GM12874 (cell line): Measurements from ENCODE around the gene SIRT3.
A peak's percentile ranks its signal among the peaks of the same experiment; 100 is the strongest.

ENCODE experiments used
- TF ChIP-seq, protein P1 (sequence below): IDR thresholded peaks from 2 replicates; pipeline ENCODE4 v1.5.1; 2011; ENCODE audit warnings: low read depth, mild to moderate bottlenecking, control low read depth, low read length, moderate library complexity; ENCODE audit not compliant: insufficient read depth

The SIRT3 gene

DNA sequence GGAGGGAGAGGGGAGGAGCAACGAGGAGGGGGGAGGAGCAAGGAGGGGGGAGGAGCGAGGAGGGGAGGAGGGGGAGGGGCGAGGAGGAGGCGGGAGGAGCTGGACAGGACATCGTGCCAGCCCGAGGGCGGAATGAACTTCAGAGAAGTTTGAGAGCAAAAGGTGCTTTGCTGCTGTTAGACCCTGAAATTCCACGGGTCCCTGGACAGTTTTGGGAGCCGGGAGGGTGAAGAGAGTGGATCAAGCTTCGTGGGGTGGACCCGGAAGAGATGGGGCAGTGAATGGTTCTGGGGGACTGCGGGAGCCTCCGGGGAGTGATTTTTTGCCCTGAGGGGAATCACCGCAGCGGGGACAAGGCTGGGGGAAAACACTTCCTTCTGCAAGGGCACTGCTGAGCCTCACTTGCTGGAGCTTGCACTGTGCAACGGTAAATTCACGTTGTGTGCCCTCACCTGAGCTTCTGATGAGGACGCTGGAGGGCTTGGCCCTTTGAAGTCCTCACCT lies 31.4 kb upstream of the SIRT3 start:
- TF ChIP-seq, protein P1, sequence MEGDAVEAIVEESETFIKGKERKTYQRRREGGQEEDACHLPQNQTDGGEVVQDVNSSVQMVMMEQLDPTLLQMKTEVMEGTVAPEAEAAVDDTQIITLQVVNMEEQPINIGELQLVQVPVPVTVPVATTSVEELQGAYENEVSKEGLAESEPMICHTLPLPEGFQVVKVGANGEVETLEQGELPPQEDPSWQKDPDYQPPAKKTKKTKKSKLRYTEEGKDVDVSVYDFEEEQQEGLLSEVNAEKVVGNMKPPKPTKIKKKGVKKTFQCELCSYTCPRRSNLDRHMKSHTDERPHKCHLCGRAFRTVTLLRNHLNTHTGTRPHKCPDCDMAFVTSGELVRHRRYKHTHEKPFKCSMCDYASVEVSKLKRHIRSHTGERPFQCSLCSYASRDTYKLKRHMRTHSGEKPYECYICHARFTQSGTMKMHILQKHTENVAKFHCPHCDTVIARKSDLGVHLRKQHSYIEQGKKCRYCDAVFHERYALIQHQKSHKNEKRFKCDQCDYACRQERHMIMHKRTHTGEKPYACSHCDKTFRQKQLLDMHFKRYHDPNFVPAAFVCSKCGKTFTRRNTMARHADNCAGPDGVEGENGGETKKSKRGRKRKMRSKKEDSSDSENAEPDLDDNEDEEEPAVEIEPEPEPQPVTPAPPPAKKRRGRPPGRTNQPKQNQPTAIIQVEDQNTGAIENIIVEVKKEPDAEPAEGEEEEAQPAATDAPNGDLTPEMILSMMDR, result no peak

DNA sequence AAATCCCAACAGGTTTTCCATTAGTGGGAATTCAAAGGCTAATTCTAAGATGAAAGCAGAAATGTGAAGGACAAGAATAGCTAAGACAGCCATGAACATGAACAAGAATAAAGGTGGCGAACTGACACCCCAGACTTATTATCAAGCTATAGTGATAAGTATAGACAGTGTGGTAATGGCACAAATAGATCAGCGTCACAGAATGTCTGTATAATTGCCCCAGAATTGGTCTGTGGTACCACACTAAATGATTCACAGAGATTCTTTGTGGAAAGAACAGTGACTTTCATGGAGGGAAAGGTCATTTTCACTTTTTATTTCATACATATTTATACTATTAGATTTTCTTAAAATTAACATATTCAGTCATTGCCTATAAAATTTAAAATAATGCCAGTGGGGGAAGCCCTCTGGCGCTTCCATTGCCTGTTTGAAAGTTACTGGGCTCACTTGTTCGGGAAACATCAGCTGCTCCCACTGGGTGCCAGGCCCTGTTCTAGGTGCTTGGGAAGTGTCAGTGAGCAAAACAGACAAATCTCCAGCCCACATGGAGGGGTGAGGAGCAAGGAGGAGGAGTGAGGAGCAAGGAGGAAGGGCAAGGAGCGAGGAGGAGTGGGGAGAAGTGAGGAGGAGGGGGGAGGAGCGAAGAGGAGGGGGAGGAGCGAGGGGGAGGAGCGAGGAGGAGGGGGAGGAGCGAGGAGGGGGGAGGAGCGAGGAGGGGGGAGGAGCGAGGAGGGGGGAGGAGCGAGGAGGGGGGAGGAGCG lies 30.7 kb upstream of the SIRT3 start:
- TF ChIP-seq, protein P1, result no peak

DNA sequence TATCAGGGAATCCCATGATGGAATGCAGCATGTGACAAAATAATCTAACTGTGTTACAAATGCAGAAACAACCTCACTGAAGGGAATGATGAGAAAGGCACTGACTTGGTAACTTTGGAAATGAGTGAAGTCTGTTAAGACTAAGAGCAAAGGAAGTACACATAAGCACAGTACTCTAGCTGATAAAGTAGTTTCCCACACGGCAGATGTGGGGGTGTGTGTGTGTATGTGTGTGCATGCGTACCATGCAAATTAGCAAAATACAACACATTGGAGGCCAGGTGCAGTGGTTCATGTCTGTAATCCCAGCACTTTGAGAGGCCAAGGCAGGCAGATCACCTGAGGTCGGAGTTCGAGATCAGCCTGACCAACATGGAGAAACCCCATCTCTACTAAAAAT lies 25.5 kb upstream of the SIRT3 start:
- TF ChIP-seq, protein P1, result no peak

DNA sequence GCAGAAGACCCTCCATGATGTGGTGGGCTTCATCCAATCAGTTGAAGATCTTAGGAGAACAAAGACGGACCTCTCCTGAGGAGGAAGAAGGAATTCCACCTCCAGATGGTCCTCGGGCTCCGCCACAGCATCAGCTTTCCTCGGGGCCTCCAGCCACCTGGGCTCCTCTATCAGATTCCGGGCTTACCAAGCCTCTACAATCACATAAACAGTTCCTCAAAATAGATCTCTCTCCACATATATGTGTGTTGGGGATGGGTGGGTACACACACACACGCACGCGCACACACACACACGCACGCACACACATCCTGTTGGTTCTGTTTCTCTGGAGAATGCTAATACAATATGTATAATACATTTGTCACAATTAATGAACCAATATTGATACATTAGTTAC lies 23.3 kb upstream of the SIRT3 start:
- TF ChIP-seq, protein P1, result no peak

DNA sequence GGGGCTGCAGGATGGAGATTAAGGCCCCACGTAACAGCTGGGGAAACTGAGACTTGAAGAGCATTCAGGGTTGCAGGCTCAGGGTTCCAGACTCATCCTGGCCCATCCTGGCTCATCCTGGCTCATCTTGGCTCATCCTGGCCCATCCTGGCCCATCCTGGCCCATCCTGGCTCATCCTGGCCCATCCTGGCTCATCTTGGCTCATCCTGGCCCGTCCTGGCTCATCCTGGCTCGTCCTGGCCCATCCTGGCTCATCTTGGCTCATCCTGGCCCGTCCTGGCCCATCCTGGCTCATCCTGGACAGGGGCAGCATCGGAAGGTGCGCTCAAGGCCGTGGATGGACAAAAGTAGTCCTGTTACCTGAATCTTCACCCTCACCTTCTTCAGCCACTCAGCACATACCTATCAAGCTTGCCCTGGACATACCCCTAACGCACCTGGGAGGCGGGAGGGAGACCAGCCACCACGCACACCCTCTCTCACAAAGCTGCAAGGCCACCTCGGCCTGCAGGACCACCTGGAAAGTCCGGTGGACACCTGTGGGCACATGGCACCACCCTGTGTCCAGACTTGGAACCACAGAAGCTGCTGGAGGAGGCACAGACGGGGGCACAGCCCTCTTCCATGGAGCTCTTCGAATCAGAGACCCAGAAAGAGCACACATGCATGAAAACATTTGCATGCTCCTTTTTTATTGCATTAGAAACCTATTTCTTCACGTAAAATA lies 21.8 kb upstream of the SIRT3 start:
- TF ChIP-seq, protein P1, result peak; percentile 49

DNA sequence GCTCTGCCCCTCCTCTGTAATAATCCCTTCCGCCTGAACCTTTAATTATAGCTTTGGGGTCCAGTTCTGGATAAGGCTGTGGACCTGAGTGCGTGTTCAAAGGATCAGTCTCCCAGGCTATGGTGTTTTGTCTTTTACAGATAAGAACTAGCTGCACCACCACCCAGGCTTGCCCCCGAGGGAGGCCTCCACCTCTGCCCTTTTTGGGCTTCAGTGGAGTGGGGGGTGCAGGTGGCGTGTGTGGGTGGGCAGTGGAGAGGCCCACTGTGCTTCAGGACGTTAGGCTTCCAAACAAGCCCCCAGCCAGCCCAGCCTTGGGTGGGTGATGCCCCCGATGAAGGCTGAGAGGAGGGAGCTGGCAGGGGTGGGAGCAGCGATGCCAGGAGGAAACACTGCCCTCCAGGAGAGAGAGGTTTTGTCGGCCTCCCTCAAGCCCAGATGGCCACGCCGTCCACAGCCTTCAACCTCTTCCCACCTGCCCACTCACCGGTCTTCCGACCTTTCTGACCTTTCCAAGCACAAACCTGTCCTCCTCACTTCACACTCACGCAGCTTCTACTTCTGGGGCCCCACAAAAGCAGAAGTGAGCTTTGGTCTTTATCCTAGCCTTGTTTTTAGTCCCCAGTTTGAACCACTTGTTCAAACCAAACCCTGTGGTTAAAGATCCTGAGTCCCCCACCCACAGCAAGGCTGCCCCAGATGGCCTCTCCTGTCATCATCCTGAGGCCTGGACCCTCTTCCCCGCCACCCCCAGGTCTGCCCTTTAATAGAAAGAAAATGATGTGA lies 21.0 kb upstream of the SIRT3 start:
- TF ChIP-seq, protein P1, result no peak

DNA sequence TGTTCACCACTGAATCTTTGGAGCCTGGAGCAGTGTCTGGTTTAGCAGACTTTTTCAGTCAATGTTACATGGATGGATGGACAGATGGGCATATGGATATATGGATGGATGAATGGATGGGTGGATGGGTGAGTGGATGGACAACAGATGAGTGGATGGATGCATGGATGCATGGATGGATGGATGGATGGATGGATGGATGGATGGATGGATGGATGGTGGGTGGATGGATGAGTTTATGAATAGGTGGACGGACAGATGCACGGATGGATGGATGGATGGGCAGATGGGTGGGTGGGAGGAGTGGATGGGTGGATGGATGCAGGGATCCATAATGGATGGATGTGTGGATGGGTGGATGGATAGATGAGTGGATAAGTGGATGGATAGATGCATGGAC lies 19.7 kb upstream of the SIRT3 start:
- TF ChIP-seq, protein P1, result no peak
